HG02759 (cell line): ENCODE data around the gene ARHGAP4.

Experiments used
- ATAC-seq: cut with Tn5 transposase; IDR thresholded peaks from one replicate; pipeline ENCODE4 v1.9.1; 2021; ENCODE audit warnings: mild to moderate bottlenecking, moderate library complexity; ENCODE audit not compliant: unreplicated experiment

Gene ARHGAP4

DNA sequence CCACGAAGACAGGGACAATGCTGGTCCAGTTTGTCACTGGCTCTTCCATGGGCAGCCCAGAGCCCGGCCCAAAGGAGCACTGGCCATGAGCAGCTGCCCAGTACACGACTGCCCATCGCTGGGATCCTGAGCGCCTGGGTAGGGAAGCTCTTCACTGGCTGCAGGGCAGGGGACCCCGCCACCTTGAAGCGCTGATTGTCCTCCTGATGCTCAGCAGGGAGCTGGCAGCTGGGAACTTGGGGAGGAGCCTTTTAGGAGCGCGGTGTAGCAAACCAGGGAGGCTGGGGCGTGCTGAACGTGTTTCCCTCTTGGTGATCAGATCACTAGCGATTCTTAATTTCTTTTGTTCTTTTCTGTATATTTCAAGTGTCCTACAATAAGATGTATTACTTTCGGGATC, 41.9 kb downstream of the ARHGAP4 start:
- no peak for ATAC-seq

DNA sequence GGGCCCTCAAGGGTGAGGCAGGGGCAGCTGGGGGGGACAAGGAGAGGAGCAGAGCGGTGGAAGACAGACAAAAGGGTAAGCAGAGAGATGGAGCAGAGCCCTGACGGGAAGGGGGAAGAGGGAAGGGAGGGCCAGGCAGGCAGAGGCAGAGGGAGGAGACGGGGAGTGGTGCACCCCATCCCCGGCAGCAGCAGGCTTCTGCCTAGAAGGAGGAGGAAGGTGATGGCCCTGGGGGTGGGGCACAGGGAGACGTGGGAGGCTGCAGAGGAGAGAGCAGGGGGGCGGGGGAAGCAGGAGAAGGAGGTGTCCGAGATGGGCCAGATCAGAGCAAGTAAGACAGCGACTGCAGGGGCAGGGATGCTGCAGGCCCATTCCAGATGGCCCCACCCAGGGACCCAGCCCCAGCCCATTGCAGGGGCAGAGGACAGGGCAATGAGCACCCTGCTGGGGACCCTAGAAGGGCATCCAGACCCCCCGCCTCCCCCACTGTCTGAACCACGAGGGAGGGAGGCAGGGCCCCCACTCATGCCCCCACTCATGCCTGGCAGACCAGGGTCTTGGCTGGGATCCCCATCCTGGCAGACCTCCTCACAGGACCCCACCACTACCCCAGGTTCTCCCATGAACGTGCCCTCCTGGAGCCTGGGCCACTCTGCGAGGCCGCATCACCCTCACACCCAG, 42.8 kb downstream of the ARHGAP4 start:
- ATAC-seq: no peak

DNA sequence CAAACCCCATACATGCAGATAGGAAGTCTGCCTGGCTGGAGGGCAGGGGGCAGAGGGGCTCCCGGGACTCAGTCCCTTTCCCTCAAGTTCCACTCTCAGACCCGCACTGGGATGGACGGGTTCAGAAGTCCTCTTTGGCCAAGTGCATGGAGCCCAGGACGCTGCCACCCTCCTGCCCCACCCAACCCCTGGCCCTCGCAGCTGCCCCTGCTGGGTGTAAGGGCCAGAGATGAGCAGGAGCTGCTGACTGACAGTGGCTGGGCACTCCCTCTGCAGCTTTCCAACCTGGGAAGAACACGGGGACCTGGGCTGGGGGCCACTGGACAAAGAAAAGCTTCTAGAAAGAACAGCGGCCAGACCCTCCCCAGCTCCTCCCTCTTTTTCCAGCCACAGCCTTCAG, 43.5 kb downstream of the ARHGAP4 start:
- ATAC-seq: no peak

DNA sequence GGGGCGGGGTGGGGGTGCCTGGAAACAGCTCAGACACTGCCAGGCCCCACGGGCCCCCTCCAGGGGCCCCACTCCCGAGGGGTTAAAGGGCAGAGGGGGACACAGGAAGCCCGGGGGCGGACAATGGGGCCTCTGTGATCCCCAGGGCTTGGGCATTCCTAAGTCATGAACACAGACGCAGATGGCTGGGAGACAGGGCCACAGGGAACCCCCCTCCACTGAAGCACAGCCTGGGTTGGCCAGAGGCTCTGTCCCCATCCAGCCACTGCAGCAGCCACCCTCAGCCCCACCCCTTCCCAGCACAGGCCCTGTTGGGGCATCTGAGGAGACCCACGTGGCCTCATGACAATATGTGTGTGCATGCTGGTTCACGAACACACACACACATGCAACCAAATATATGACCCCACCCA, 44.0 kb downstream of the ARHGAP4 start:
- no peak for ATAC-seq

DNA sequence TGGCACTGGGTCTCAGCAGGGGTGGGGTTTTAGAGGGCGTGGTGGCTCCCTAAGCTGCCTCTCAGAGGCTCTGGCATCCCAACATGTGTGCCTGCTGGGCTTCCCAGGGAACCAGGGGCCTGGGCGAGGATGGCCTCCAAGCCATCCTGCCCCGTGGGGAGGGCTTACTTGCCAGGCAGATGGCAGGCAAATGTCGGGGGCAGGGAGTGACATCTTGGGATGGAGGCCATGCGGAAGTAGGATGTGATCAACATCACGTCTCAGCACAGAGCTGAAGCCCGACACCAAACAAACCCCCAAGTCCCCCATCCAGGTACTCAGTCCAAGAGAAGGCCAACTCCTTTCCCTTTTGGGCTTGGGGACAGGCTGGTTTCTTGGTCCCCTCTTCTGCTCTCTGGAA, 44.8 kb downstream of the ARHGAP4 start:
- no peak for ATAC-seq

DNA sequence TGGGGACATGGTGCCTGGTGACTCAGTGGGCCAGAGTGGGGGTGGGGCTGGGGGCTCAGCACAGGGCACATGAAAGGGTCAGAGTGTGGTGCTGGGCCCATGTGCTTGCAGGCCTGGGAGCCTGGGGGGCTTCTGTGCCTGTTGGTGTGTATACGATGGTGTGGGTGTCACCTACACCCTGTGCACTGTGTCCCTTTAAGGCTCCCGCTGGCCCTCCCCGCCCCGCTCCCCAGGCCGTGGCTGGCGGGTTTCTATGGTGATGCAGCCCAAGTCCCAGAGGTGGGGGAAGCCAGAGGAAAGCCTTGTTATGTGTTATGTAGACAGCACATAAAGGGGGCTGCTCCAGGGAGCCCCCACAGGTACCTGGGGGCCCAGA, 45.6 kb downstream of the ARHGAP4 start:
- ATAC-seq: no peak

DNA sequence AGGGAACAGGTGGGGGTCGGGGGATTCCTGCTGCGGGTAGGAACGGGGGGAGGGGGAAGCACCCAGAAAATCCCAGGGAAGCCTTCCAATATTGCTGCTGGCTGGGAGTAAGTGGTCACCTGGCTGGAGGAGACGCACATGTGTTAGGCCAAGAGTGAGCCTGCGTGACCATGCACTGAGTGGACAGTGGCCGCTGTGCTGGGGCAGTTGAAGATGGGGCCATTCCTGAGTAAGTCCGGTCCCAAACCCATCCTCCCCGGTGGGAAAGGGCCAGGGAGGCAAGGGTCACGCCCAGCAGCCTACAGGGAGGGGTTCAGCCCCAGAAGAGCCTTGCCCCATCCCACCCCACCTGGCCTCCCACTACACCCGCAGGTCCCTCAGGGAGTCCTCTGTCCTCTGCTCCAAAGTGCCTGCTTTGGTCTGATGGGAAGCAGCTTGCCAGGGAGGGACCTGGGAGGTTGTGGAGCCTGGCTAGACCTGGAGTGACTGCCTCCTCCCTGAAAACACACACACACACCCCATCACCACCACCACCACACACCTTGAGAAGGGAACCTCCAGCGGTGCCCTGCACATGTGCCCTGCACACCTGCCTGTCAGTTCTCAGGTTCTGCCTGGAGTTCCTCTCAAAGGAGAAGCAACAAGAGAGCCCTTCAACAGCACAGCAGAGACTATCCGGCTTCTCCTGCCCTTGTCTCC, 46.2 kb downstream of the ARHGAP4 start:
- no peak for ATAC-seq

DNA sequence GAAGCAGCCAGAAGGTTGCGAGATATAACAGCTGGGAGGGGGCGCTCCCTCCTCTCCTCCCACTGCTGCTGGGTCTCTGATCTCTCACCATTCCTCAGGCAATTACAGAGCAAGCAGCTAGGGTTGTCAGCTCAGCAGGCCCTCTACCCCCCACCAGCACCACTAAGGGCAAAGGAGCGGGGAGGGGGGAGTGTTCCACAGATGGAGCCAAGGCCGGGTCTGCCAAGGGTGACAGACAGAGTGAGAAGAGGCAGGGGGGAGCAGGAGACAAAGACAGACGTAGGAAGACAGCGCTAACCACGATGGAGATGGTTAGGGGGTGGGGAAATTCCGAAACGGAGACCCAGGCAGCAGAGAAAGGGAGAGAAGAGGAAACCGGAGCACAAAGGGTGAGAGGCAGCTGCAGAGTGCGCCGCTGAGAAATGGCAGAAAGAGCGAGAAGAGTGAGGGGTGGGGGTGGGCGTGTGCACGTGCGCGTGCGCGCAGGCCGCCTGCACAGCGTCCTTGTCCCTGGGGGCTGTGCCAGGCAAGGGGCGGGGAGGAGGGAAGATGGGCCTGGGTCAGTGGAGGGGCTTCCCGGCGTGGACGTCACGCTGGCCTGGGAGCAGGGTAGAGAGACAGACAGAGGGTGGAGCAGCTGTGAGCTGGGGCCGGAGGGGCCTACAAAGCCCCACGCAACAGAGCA, 47.0 kb downstream of the ARHGAP4 start:
- ATAC-seq: no peak

DNA sequence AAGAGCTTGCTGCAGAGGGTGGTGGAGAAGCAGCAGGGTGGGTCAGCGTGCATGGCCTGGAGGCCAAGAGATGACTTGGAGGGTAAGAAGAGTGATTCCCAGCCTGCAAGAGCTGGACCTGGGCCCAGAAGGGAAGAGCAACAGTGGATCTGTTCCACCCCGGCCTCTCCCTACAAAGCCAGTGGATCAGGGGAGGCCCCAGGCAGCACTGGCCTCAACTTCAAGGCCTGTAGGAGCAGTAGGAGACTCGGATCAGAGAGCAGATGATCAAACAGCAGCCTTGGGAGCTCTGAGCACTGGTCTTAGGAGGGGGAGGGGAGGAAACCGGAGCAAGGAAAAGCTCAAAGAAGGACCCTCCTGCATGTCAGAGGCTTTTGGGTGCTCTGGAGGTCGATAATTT, 47.7 kb downstream of the ARHGAP4 start:
- no peak for ATAC-seq

DNA sequence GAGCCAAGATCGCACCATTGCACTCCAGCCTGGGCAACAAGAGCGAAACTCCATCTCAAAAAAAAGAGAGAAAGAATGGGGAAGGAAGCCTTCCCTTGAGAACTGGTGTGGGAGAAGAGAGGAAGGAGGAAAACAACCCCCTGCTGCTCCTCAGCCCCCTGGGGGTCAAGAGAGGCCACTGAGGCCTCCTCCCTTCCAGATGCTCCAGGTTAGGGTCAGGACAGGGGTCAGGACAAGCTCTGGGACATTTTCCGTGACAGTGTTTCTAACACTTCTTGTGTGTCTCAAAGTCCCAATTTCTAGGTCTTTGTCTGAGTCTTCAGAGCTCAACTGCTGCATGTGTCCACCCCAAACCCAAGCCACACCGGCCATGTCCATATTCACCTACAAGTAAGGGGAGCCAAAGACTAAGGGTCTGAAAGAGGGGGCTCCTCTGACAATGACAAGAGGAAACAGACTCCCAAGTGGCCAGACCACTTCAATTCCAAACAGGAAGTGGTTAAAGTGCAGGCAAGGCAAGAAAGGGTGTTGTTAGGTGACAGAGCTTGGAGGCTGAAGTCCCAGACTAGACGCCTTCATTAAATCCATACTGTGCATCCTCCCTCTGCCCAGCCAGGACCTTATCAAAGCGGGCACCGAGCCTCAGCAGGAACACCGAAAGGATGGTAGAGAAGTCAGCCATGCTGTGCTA, 48.3 kb downstream of the ARHGAP4 start:
- ATAC-seq: no peak

DNA sequence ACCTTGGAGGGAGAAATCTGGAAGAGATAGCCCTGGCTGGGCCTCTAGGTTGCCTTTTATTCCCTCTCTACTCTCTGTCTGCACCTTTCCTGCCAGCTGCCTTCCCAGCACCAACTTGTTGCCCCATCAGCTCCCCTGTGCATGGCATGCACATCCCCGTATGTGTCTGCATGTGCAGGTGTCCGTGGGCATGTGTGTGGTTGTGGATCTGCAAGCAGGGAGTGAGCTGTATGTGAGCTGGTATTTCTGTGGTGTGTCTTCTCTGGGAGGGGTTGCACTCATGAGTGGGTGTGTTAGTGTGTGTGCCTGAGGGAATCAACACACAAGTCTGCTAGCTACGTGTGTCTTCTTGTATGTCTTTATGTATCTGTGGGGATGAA, 50.0 kb downstream of the ARHGAP4 start:
- ATAC-seq: no peak

DNA sequence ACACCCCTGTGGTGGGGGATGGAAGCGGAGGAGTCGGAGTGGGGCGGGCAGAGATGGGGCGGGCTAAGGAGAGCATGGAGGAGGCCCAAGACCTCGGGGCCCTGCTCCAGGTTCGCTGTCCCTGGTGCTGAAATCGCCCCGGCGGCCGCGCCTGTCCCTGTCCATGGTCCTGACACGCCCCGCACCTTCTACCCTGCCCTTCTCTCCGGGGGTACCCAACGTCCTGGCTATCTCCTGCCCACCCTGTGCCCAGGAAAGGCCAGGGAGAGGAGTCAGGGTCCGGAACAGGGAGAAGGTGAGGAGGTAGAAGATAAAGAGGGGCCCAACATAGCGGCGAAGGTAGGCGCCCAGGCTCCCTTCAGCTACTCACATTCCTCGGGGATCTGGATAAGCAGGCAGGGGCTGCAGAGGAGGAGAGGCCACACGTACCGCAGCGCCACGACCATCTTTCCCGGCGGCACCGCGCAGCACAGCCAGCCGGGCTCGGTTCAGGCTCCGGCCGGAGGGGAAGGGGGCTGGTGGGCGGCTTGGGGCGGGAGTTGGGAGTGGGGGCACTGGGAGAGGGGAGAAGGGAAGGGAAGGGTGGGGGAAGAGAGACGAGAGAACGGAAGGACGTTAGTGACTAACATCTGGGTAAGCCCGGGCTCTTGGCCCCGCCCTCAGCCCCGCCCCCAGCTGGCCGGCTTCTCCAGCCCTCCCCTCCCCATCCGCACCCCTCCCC, 50.5 kb downstream of the ARHGAP4 start:
- ATAC-seq: no peak

DNA sequence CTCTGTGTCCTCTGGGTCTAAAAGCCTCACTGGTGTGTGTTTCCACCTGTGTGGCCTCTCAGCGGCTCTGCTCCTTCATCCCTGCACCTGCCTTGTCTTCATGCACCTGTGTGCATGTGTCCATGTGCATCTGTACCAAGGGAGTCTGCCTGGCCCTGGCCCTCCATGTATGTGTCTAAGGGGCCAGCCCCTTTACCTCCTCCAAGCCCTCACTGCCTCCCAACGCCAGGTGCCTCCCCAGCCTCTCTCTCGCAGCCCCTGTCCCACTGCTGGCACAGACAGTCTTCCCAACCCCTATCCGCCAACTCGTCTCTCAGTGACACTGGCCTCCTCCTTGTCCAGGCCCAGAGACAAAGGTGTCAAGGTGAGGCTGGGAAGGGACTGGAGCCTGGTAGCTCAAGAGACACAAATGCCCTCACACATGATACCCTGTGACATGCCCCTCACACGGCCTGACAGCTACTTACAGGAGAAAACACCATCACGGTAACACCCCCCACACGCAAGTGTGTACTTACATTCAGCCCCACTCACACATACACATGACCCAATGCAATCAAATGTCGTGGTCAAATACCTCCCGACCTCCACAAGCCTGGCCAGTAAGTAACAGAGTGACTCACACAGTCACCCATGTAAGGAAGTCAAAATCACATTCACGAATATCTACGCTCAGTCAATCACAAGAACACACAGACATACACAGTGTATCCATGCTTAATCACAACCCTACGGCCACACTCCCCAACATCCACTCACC, 51.5 kb downstream of the ARHGAP4 start:
- no peak for ATAC-seq

DNA sequence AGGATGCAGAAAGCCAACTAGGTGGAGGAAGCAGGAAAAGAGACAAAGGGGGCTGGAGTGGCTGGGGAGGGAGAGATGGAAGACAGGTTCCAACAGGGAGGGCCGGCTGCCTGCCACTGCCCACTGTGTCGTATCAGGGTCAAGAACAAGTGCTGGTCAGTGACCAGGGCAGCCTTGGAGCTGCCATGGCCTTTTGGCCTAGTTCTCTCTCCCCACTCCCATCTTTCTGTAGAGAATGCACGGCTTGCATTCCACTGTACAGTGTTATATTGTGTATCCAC, 52.0 kb downstream of the ARHGAP4 start:
- no peak for ATAC-seq

DNA sequence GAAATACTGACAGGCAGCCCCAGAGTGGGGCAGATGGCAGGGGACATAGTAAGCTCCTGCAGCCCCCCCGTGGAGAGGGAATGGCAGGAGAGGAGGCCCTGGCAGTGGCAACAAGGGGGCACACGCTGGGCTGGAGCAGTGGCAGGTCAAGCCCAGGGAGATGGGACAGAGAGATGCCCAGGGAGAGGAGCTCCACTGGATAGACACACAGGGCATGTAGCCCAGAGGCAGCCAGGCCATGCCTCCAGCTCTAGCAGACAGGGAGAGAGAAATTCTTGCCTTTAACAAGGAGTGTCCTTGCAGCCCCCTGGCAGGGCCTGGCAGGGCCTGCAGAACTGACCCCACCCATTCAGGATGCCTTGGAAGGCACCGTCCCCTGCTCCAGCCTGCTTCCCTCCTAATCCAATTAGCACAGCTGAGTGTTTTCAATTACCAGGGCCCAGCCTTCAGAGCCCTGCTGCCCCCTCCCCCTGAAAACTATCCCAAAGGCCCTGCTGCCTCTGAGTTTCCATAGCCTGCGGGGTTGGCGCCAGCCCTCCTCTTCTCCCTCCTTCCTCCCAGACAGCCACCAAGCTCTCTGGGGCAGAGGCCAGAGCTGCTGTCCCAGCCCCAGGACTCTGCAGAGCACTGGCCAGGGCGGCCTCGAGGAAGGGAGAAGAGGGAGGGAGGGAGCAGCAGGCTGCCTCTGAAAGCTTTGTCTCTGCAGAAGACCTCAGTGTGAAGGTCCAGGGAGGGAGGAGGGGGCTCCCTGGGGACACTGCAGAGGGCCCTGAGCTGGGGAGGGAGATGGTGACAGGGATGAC, 52.6 kb downstream of the ARHGAP4 start:
- no peak for ATAC-seq

DNA sequence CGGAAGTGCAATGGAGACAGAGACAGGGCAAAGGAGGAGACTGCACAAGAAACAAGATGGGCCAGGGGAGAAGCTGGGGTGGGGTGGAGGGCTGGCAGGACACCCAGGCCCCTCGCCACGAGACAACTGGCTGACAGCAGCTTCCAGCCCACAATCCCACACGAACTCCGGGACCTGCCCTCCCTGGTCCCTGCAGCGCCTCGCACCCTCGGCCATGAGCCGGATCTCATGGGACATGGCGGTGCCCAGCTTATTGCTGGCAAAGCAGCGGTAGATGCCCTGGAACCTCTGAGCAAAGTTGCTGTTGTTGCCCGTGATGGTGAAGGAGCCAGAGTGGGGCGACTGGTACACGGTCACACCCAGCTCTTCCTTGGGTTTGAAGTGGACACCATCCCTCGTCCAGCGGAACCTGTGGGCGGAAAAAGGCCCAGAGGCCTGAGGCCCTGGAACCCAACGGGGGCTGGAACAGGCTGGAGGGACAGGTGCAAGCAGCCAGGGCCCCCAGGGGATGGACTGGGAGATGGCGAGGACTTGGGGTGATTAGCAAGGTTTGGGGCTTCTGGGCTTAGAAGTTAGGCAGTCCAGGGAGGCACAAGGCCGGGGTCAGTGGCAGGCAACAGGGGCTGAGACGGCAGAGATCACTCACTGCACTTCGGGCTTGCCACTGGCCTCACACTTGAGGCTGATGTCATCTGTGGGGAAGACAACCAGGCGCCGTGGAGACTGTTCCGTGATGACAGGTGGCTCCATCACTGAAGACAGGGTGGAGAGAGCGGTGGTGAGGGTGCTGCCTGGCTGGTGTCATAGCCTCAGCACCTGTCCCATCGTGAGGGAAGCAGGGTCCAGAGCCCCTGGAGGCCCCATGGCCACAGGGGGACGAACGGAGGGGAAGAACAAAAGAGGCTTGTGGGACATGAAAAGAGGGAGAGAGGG, 53.9 kb downstream of the ARHGAP4 start:
- ATAC-seq: no peak

DNA sequence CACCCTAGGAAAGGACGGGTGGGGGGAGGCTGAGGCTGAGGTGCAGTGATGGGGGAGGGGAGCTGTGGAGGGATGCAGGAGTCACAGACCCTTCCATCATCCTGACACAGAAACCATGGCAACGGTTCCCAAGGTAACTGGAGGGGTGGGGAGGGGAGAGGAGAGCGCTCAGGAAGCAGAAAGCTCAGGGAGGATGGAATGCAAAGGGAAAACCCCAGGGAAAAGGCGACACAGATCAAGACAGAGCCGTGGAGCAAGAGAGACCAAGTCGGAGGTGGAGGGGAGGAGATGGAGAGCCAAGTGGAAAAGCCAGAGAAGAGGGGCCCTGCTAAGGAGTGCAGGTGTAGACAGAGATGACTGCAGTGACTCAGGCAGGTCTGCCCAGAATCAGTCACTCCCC, 54.6 kb downstream of the ARHGAP4 start:
- no peak for ATAC-seq

DNA sequence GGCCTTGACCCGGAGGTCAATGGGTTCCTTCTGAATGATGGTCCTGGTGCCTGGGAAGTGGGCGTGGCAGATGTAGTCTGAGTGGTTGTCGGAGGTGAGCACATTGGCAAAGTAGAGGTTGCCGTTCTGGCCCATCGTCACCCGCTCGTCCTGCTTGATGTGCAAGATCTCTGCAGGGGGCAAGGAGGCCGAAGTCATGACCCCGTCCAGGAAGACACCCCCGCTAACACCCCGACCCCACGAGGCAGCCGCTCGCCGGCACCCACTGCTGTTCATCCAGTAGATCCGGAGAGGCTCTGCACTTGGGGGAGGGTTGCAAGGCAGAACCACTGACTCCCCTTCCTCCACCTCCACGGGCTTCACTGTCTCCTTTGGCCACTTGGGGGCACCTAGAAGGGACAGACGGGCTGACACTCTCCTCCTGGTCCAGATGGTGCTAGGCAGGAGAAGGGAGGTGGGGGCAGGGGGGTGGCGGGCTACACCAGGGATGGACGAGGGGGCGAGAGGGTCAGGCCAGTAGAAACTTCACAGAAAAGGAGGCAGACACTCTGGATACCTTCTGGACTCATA, 55.2 kb downstream of the ARHGAP4 start:
- no peak for ATAC-seq
